ENCODE data around the gene PCYT1A. TPM values are rescaled to one million over a fixed set of nuclear protein-coding genes. Genes with fewer than 3 reads are reported as not detected.

Gene PCYT1A
- total RNA-seq, 1 experiment from 2014 or later = 52.2 TPM

GRCh38 chr3:196235452-196236122 is 51.9 kb downstream of the PCYT1A start:
- ChIA-PET POLR2A (no interaction called here), CTCF (no interaction called here)
- no peak overlapping the region for H3K4me3 ChIP-seq (ENCODE audit: low read depth, low read length)
- H3K9me3 ChIP-seq = no peaks in the 10 kb centered on the region
- no peaks in the 10 kb centered on the region for H3K36me3 ChIP-seq (ENCODE audit: control insufficient read depth, insufficient read depth, low read length)
- DNase-seq = no peak
- peaks cover 24% of the 10 kb centered on the region for H3K36me3 Mint-ChIP-seq (ENCODE audit: insufficient read depth, unreplicated experiment)
- no peaks in the 10 kb centered on the region for H3K4me1 ChIP-seq
- BruUV-seq (replicated peaks) = TSS peak; percentile 8
- no peak for TF ChIP-seq CTCF (IDR thresholded peaks at IDR 0.05; ENCODE audit: insufficient read depth in 1 of 2, low read depth in 1 of 2, low read length in 1 of 2, severe bottlenecking in 1 of 2, unreplicated experiment in 1 of 2)
- H3K27me3 ChIP-seq (replicated peaks; ENCODE audit: control insufficient read depth, insufficient read depth, low read length) = no peaks in the 10 kb centered on the region
- no peaks in the 10 kb centered on the region for H3K27me3 Mint-ChIP-seq (ENCODE audit: insufficient read depth, unreplicated experiment)
- H3K9me3 Mint-ChIP-seq (ENCODE audit: unreplicated experiment) = no peaks in the 10 kb centered on the region
- H3K4me3 Mint-ChIP-seq (ENCODE audit: unreplicated experiment) = no peak overlapping the region
- no peak overlapping the region for H3K27ac Mint-ChIP-seq (ENCODE audit: unreplicated experiment)
- intact Hi-C loops (cut with micrococcal nuclease; ENCODE audit: unreplicated experiment) = no loop called here
- H3K4me1 Mint-ChIP-seq (ENCODE audit: low read depth, unreplicated experiment) = no peaks in the 10 kb centered on the region

GRCh38 chr3:196232882-196233251 is 54.7 kb downstream of the PCYT1A start:
- POLR2A ChIA-PET = no interaction called here
- CTCF ChIA-PET = no interaction called here
- Histone ChIP-seq H3K9me3 (no peaks in the 10 kb centered on the region), H3K4me1 (no peaks in the 10 kb centered on the region), H3K36me3 (ENCODE audit: control insufficient read depth, insufficient read depth, low read length) (no peaks in the 10 kb centered on the region), H3K4me3 (ENCODE audit: low read depth, low read length) (no peak overlapping the region), H3K27me3 (replicated peaks; ENCODE audit: control insufficient read depth, insufficient read depth, low read length) (no peaks in the 10 kb centered on the region)
- TF ChIP-seq CTCF (IDR thresholded peaks at IDR 0.05; ENCODE audit: insufficient read depth in 1 of 2, low read depth in 1 of 2, low read length in 1 of 2, severe bottlenecking in 1 of 2, unreplicated experiment in 1 of 2) = no peak
- H3K27ac Mint-ChIP-seq (ENCODE audit: unreplicated experiment) = no peak overlapping the region
- no peaks in the 10 kb centered on the region for H3K27me3 Mint-ChIP-seq (ENCODE audit: insufficient read depth, unreplicated experiment)
- no peak for DNase-seq
- no peaks in the 10 kb centered on the region for H3K4me1 Mint-ChIP-seq (ENCODE audit: low read depth, unreplicated experiment)
- intact Hi-C loops (cut with micrococcal nuclease; ENCODE audit: unreplicated experiment) = no loop called here
- no peak overlapping the region for H3K4me3 Mint-ChIP-seq (ENCODE audit: unreplicated experiment)
- no peaks in the 10 kb centered on the region for H3K9me3 Mint-ChIP-seq (ENCODE audit: unreplicated experiment)
- peaks cover 28% of the 10 kb centered on the region for H3K36me3 Mint-ChIP-seq (ENCODE audit: insufficient read depth, unreplicated experiment)
- no TSS peak for BruUV-seq (replicated peaks)

GRCh38 chr3:196232154-196232881 is 55.2 kb downstream of the PCYT1A start:
- Histone ChIP-seq H3K9me3 (no peaks in the 10 kb centered on the region), H3K36me3 (ENCODE audit: control insufficient read depth, insufficient read depth, low read length) (no peaks in the 10 kb centered on the region), H3K4me1 (no peaks in the 10 kb centered on the region), H3K27me3 (replicated peaks; ENCODE audit: control insufficient read depth, insufficient read depth, low read length) (no peaks in the 10 kb centered on the region), H3K4me3 (ENCODE audit: low read depth, low read length) (no peak overlapping the region)
- H3K4me3 Mint-ChIP-seq (ENCODE audit: unreplicated experiment) = no peak overlapping the region
- no peak for DNase-seq
- no peak overlapping the region for H3K27ac Mint-ChIP-seq (ENCODE audit: unreplicated experiment)
- BruUV-seq (replicated peaks) = no TSS peak
- H3K36me3 Mint-ChIP-seq (ENCODE audit: insufficient read depth, unreplicated experiment) = peaks cover 33% of the 10 kb centered on the region
- no peaks in the 10 kb centered on the region for H3K9me3 Mint-ChIP-seq (ENCODE audit: unreplicated experiment)
- no peaks in the 10 kb centered on the region for H3K4me1 Mint-ChIP-seq (ENCODE audit: low read depth, unreplicated experiment)
- intact Hi-C loops (cut with micrococcal nuclease; ENCODE audit: unreplicated experiment) = no loop called here
- no peaks in the 10 kb centered on the region for H3K27me3 Mint-ChIP-seq (ENCODE audit: insufficient read depth, unreplicated experiment)
- POLR2A ChIA-PET = no interaction called here
- no peak for TF ChIP-seq CTCF (IDR thresholded peaks at IDR 0.05; ENCODE audit: insufficient read depth in 1 of 2, low read depth in 1 of 2, low read length in 1 of 2, severe bottlenecking in 1 of 2, unreplicated experiment in 1 of 2)
- CTCF ChIA-PET = no interaction called here

Data from Caco-2 (cell line).